Neural progenitor cell (in vitro differentiated cells): ENCODE data around the gene ERCC6L. TPM values are rescaled to one million over a fixed set of nuclear protein-coding genes. Genes with fewer than 3 reads are reported as not detected.
"Not testable (repeated sequence)": the region's sequence is repeated elsewhere in the genome, so short reads cannot be mapped to it uniquely, and the experiment has no call there.

ENCODE experiments used
- DNase-seq: peaks from one replicate; pipeline ENCODE4 v3.0.0-alpha.2; 2016; ENCODE audit warnings: low spot score
- H2AFZ ChIP-seq: fragments of 200-600 bp; sonication (generic); replicated peaks from 2 replicates; pipeline ENCODE4 v1.6.1; 2016; ENCODE audit warnings: antibody characterized with exemption
- H3F3A ChIP-seq: fragments of 200-600 bp; sonication (generic); 2 replicates; pipeline ENCODE4 v1.6.1; 2016; ENCODE audit warnings: antibody characterized with exemption, low read depth
- H3K27ac ChIP-seq: fragments of 200-600 bp; sonication (generic); 2 replicates; pipeline ENCODE4 v1.5.1; 2016; ENCODE audit warnings: mild to moderate bottlenecking
- H3K27me3 ChIP-seq: fragments of 200-600 bp; sonication (generic); 2 replicates; pipeline ENCODE4 v1.6.1; 2016; ENCODE audit warnings: mild to moderate bottlenecking, moderate library complexity
- H3K36me3 ChIP-seq: fragments of 200-600 bp; sonication (generic); 2 replicates; pipeline ENCODE4 v1.5.1; 2016
- H3K4me1 ChIP-seq: fragments of 200-600 bp; sonication (generic); 2 replicates; pipeline ENCODE4 v1.6.1; 2016; ENCODE audit warnings: mixed run types
- H3K4me2 ChIP-seq: fragments of 200-600 bp; sonication (generic); 2 replicates; pipeline ENCODE4 v1.6.1; 2016
- H3K4me3 ChIP-seq: fragments of 200-600 bp; sonication (generic); 2 replicates; pipeline ENCODE4 v1.5.1; 2016
- H3K79me2 ChIP-seq: fragments of 200-600 bp; sonication (generic); 2 replicates; pipeline ENCODE4 v1.6.1; 2016; ENCODE audit warnings: low read depth
- H3K9ac ChIP-seq: fragments of 200-600 bp; sonication (generic); 2 replicates; pipeline ENCODE4 v1.6.1; 2016
- H3K9me3 ChIP-seq: fragments of 200-600 bp; sonication (generic); 2 replicates; pipeline ENCODE4 v1.5.1; 2016; ENCODE audit warnings: low read depth
- H4K20me1 ChIP-seq: fragments of 200-600 bp; sonication (generic); 2 replicates; pipeline ENCODE4 v1.6.1; 2016; ENCODE audit warnings: low read depth
- H3K27ac Mint-ChIP-seq: 3 replicates; pipeline ENCODE4 v1.8.0; 2021; ENCODE audit warnings: mixed read lengths
- H3K27me3 Mint-ChIP-seq: 2 replicates; pipeline ENCODE4 v1.8.0; 2022; ENCODE audit warnings: low read depth, mild to moderate bottlenecking, inconsistent platforms, moderate library complexity, mixed read lengths; ENCODE audit not compliant: insufficient read depth
- H3K36me3 Mint-ChIP-seq: 3 replicates; pipeline ENCODE4 v1.8.0; 2021; ENCODE audit warnings: mixed read lengths
- H3K4me1 Mint-ChIP-seq: 3 replicates; pipeline ENCODE4 v1.8.0; 2021; ENCODE audit warnings: mixed read lengths
- H3K4me3 Mint-ChIP-seq: 3 replicates; pipeline ENCODE4 v1.8.0; 2021; ENCODE audit warnings: mild to moderate bottlenecking, moderate library complexity, mixed read lengths
- H3K9me3 Mint-ChIP-seq: 3 replicates; pipeline ENCODE4 v1.8.0; 2020; ENCODE audit warnings: mixed read lengths
- EZH2 ChIP-seq: fragments of 200-600 bp; sonication (generic); IDR thresholded peaks from 2 replicates; pipeline ENCODE4 v1.6.1; 2017; ENCODE audit warnings: antibody characterized with exemption, mild to moderate bottlenecking, moderate library complexity
- EZH2phosphoT487 ChIP-seq: fragments of 200-600 bp; sonication (generic); IDR thresholded peaks from 2 replicates; pipeline ENCODE4 v1.6.1; 2017; ENCODE audit warnings: antibody characterized with exemption
- total RNA-seq: library from RNA; depleted of rRNA; stranded (reverse); fragments of >200 nt; gene quantifications from 2 replicates; pipeline ENCODE4 v1.2.3, GENCODE V29; 2015; ENCODE audit warnings: low replicate concordance
- TF ChIP-seq, protein P1 (sequence below): fragments of 200-600 bp; sonication (generic); IDR thresholded peaks from 2 replicates; pipeline ENCODE4 v1.5.1; 2017; ENCODE audit warnings: antibody characterized with exemption, mild to moderate bottlenecking

The ERCC6L gene
- total RNA-seq, 1 donor from 2014 or later = 34.5 TPM

DNA sequence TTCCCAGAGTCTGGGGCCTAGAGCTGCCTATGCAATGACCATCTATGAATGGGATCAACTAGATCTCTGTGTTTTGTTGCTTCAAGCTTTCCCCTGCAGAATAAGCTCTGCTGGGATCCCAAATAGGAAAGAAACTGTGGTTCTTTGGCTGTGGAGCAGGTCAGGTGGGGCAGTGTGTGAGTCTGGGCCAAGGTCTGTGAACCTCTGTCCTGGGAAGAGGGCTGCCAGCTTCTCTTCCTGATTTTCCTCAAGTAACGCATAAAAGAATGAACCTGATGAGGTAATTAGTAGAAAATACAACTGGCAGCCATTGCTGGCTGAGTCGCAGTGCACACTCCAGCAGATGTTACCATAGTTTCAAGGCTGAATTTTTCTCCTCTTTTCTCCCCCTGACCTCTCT is 61.8 kb downstream of the ERCC6L start:
- H3K4me1 Mint-ChIP-seq = peaks cover 5% of the 10 kb centered on the region
- peaks cover 2% of the 10 kb centered on the region for H3K36me3 Mint-ChIP-seq
- H3K27me3 Mint-ChIP-seq = no peaks in the 10 kb centered on the region

DNA sequence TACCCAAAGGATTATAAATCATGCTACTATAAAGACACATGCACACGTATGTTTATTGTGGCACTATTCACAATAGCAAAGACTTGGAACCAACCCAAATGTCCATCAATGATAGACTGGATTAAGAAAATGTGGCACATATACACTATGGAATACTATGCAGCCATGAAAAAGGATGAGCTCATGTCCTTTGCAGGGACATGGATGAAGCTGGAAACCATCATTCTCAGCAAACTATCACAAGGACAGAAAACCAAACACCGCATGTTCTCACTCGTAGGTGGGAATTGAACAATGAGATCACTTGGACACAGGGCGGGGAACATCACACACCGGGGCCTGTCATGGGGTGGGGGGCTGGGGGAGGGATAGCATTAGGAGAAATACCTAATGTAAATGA is 62.5 kb downstream of the ERCC6L start:
- H2AFZ ChIP-seq, H3K4me1 ChIP-seq, H3K9me3 ChIP-seq, H3K4me2 ChIP-seq, H3K27me3 ChIP-seq, H3K27ac Mint-ChIP-seq, DNase-seq, H3K27me3 Mint-ChIP-seq, H3K9ac ChIP-seq, H3K36me3 Mint-ChIP-seq, H3K36me3 ChIP-seq, H3K4me3 Mint-ChIP-seq, H3K4me1 Mint-ChIP-seq, H3K79me2 ChIP-seq, H3K4me3 ChIP-seq, H3F3A ChIP-seq, H3K27ac ChIP-seq, H4K20me1 ChIP-seq: not testable (repeated sequence)
- peaks cover 21% of the 10 kb centered on the region for H3K9me3 Mint-ChIP-seq

More for the DNA sequence above, 61.8 kb downstream of the ERCC6L start:
- Mint-ChIP-seq H3K27ac (no peak overlapping the region), H3K4me3 (no peak overlapping the region), H3K9me3 (peaks cover 21% of the 10 kb centered on the region)
- peaks cover 3% of the 10 kb centered on the region for H3K9me3 ChIP-seq
- TF ChIP-seq EZH2phosphoT487 (no peak), EZH2 (no peak)
- TF ChIP-seq, protein P1, sequence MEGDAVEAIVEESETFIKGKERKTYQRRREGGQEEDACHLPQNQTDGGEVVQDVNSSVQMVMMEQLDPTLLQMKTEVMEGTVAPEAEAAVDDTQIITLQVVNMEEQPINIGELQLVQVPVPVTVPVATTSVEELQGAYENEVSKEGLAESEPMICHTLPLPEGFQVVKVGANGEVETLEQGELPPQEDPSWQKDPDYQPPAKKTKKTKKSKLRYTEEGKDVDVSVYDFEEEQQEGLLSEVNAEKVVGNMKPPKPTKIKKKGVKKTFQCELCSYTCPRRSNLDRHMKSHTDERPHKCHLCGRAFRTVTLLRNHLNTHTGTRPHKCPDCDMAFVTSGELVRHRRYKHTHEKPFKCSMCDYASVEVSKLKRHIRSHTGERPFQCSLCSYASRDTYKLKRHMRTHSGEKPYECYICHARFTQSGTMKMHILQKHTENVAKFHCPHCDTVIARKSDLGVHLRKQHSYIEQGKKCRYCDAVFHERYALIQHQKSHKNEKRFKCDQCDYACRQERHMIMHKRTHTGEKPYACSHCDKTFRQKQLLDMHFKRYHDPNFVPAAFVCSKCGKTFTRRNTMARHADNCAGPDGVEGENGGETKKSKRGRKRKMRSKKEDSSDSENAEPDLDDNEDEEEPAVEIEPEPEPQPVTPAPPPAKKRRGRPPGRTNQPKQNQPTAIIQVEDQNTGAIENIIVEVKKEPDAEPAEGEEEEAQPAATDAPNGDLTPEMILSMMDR = no peak
- no peak overlapping the region for H3K27ac ChIP-seq
- no peak overlapping the region for H3K4me2 ChIP-seq
- H3K9ac ChIP-seq = no peak overlapping the region
- H3K79me2 ChIP-seq = peaks cover 4% of the 10 kb centered on the region
- no peaks in the 10 kb centered on the region for H3K27me3 ChIP-seq
- H2AFZ ChIP-seq = no peak overlapping the region
- H3F3A ChIP-seq = peaks cover 7% of the 10 kb centered on the region
- no peak overlapping the region for H3K4me3 ChIP-seq
- no peaks in the 10 kb centered on the region for H4K20me1 ChIP-seq
- no peak for DNase-seq
- H3K4me1 ChIP-seq = peaks cover 4% of the 10 kb centered on the region
- H3K36me3 ChIP-seq = no peaks in the 10 kb centered on the region

DNA sequence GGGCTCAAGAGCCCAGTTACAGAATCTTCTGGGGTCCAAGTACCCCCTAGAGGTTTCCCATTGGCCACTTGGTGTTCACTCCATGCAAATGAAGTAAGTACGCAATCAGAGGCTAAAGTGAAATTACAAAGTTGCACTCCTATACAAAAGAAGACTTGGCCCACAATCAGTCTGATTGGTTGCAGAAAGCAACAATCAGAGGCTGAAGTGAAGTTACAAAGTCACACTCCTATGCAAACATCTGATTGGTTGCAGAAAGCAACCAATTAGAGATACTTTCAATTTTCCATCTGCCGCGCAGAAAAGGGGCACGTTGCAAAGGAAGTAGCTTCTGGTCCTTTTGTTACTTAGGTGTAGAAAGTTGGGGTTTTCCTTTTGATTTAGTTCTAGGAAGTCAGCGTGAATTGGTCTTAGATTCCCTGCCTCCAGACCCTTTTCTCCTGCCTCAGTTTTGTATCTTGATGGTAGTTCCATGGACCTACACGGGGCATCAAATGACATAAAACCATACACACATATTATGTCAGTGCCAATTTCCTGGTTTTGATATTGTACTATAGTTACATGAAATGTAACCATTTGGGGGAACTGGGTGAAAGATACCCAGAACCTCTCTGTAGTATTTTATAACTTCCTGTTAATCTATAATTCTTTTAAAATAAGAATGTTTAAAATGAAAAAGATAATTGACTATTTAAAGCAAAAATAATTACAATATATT is 69.7 kb downstream of the ERCC6L start:
- no peak overlapping the region for H3K27ac Mint-ChIP-seq
- no peak for DNase-seq
- peak overlapping the region; percentile 22 for H2AFZ ChIP-seq

DNA sequence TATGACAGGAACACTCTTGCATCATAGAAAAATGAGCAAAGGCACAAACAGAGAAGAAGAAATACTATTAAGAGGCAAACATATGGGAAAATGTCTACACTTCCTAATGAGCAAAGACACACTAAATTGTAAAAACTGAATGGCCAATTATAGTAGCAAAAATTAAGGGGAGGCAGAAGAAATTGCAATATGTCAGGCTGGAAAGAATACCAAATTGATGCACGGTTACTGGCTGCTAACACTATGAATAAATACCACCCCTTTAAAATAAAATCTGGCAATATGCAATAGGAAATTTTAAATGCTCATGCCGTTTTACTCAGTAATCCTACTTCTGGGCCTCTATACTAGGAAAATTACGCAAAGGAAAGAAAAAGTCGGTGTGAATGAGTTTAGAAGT is 73.3 kb downstream of the ERCC6L start:
- no peak for TF ChIP-seq EZH2
- TF ChIP-seq EZH2phosphoT487 = no peak
- TF ChIP-seq, protein P1 = no peak
- Histone ChIP-seq H3K4me3 (no peak overlapping the region), H3K4me2 (no peak overlapping the region), H3K79me2 (no peaks in the 10 kb centered on the region), H3K9me3 (no peaks in the 10 kb centered on the region), H3K36me3 (no peaks in the 10 kb centered on the region), H3K27me3 (no peaks in the 10 kb centered on the region), H3F3A (no peaks in the 10 kb centered on the region), H2AFZ (no peak overlapping the region), H3K9ac (no peak overlapping the region), H3K4me1 (no peaks in the 10 kb centered on the region), H4K20me1 (no peaks in the 10 kb centered on the region), H3K27ac (no peak overlapping the region)
- peaks cover 2% of the 10 kb centered on the region for H3K27me3 Mint-ChIP-seq
- H3K27ac Mint-ChIP-seq = no peak overlapping the region
- no peaks in the 10 kb centered on the region for H3K36me3 Mint-ChIP-seq
- H3K4me1 Mint-ChIP-seq = no peaks in the 10 kb centered on the region
- peaks cover 8% of the 10 kb centered on the region for H3K9me3 Mint-ChIP-seq
- no peak overlapping the region for H3K4me3 Mint-ChIP-seq
- no peak for DNase-seq

More for the DNA sequence above, 69.7 kb downstream of the ERCC6L start:
- Mint-ChIP-seq H3K27me3 (peaks cover 2% of the 10 kb centered on the region), H3K4me3 (no peak overlapping the region), H3K4me1 (no peaks in the 10 kb centered on the region), H3K36me3 (no peaks in the 10 kb centered on the region), H3K9me3 (no peaks in the 10 kb centered on the region)
- H3K27ac ChIP-seq = no peak overlapping the region
- no peak overlapping the region for H3K9ac ChIP-seq
- no peak overlapping the region for H3K4me3 ChIP-seq
- no peaks in the 10 kb centered on the region for H4K20me1 ChIP-seq
- no peaks in the 10 kb centered on the region for H3K9me3 ChIP-seq
- H3K36me3 ChIP-seq = no peaks in the 10 kb centered on the region
- TF ChIP-seq EZH2phosphoT487 = no peak
- TF ChIP-seq EZH2 = no peak
- TF ChIP-seq, protein P1 = no peak
- no peaks in the 10 kb centered on the region for H3K27me3 ChIP-seq
- H3K4me2 ChIP-seq = no peak overlapping the region
- no peaks in the 10 kb centered on the region for H3K79me2 ChIP-seq
- H3K4me1 ChIP-seq = no peaks in the 10 kb centered on the region
- no peaks in the 10 kb centered on the region for H3F3A ChIP-seq
